ENCODE data around the gene VCL. TPM values are rescaled to one million over a fixed set of nuclear protein-coding genes. Genes with fewer than 3 reads are reported as not detected.

The VCL gene
- total and polyA plus RNA-seq, 9 of the 15 experiments (the other 6 are each of a cell fraction or from before 2014, with no cell fraction given): 29.8 to 186 (median 76.4) TPM

DNA sequence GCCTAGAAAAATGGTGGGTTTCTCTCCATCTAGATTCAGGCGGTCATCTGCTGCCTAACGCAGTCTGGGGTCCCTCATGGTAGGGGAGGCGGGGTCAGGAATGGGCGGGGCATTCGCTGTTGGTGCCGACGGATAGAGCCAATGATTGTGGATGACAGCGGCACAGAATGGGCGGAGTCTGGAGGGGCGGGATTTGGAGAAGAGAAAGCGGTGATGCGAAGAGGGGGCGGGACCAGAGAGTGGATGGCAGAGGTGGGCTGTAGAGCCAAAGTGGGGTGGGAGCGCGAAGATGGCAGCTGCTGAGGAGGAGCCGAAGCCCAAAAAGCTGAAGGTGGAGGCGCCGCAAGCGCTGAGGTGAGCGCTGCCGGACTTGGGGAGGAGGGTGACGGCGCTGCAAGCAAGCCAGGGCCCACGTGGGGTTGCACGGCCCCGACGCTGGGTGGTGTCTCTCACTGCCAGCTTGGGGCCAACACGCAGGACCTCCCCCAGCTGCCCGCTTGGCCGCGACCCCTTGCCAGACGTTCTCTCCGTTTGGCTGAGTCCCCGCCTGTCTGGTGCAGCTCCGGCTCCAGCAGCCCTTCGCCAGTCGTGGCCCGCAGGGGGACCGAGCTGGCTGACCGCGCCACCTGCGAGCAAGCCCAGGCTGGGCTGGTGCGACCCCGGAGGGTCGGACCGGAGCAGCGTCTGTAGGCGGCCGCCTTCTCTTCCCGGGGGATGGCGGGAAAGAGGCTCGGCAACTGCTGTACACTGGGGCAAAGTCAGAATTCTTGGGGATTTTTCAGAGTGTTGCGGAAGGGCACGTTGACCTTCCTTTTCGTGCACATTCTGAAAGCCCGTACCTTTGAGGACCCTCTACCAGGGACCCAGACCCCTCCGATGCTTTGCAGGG lies 153.3 kb downstream of the VCL start, which contains the start of gene ADK:
Gene ADK (plus strand): TSS at position 232 of the 889 bp plus-strand sequence. CDS start 58 bp downstream, at position 290.
- Histone ChIP-seq H3K4me1 (replicated peaks in 1 of 2; ENCODE audit: control insufficient read depth in 2 of 2, insufficient read depth in 2 of 2, low read length in 2 of 2) (peaks cover 5 to 22% of the 10 kb centered on the region in 2 experiments; a peak in 4 of 5 replicates), H3K9me3 (replicated peaks; ENCODE audit: control insufficient read depth, insufficient read depth, low read depth, low read length) (no peaks in the 10 kb centered on the region), H3K9ac (ENCODE audit: insufficient read depth in 1 of 2, low read depth in 2 of 2, low read length in 2 of 2) (peak within 1 kb of the TSS; percentile 85 to 96), H3K27me3 (ENCODE audit: control insufficient read depth in 2 of 2, insufficient read depth in 2 of 2, low read length in 2 of 2) (no peaks in the 10 kb centered on the region), H3K36me3 (ENCODE audit: control insufficient read depth, insufficient read depth, low read length) (peaks cover 18% of the 10 kb centered on the region; the same call in 2 of the 3 replicates), H3K4me3 (peak within 1 kb of the TSS; percentile 93), H2AFZ (ENCODE audit: low read depth, low read length) (peak within 1 kb of the TSS; percentile 90), H3K79me2 (ENCODE audit: control insufficient read depth, insufficient read depth, low read length) (peaks cover 91% of the 10 kb centered on the region), H3K27ac (ENCODE audit: extremely low read depth, low read depth, low read length) (peak within 1 kb of the TSS; percentile 94), H3K4me2 (ENCODE audit: insufficient read depth, low read length) (peak within 1 kb of the TSS; percentile 98), H3K9me1 (ENCODE audit: control insufficient read depth, insufficient read depth, low read length) (no peaks in the 10 kb centered on the region), H4K20me1 (replicated peaks; ENCODE audit: control insufficient read depth, insufficient read depth, low read length) (no peaks in the 10 kb centered on the region; the same call in 1 of the 2 replicates)
- DNase-seq (ENCODE audit: extremely low read depth in 1 of 4, low spot score in 3 of 4): peak; percentile 99 to 100 (median 100)
- POLR2A ChIA-PET: interaction anchor here (0.5 to 2.1 kb wide), 17 partner anchors 8 to 269 kb away, joined by 3 to 10 read pairs (median 3); no protein-coding TSS in a partner anchor
- peak; percentile 93 for ATAC-seq
- FAIRE-seq: peak; percentile 95
- CTCF ChIA-PET (ENCODE audit: low intra/inter-chr PET ratio): interaction anchor here (0.9 to 1.2 kb wide), 3 partner anchors 84 to 93 kb away, joined by 3 to 5 read pairs (median 5); no protein-coding TSS in a partner anchor
- intact Hi-C loops (cut with micrococcal nuclease): loop anchor here (2.0 to 5.0 kb wide), 2 partner anchors 26 to 81 kb away; no protein-coding TSS in a partner anchor
- in situ Hi-C loops (cut with MboI): no loop called here
- TSS peak; percentile 60 for BruUV-seq (replicated peaks)
- under 1% methylated on average over 57 of the region's 57 CpGs for WGBS (ENCODE audit: insufficient coverage, low coverage, missing lambda C conversion rate)
- TF ChIP-seq MCM2 (IDR thresholded peaks at IDR 0.05; ENCODE audit: low read depth) (no peak), NR2C2 (CRISPR knock-in tag; IDR thresholded peaks at IDR 0.05) (no peak), NR2C2 (tag; IDR thresholded peaks at IDR 0.05) (peak; percentile 31; the same call in 1 of the 2 replicates), HNRNPL (IDR thresholded peaks at IDR 0.05; ENCODE audit: low read depth, low read length) (peak; percentile 97), FOXK2 (conservative IDR thresholded peaks at IDR 0.05 in 1 of 2, IDR thresholded peaks at IDR 0.05 in 1 of 2; ENCODE audit: low read depth in 2 of 2) (peak; percentile 15 to 54; a peak in 3 of 4 replicates), CREM (IDR thresholded peaks at IDR 0.05; ENCODE audit: low read depth) (peak; percentile 45; the same call in 1 of the 2 replicates), SIN3B (IDR thresholded peaks at IDR 0.05; ENCODE audit: low read depth) (peak; percentile 51; the same call in 1 of the 2 replicates), EGR1 (conservative IDR thresholded peaks at IDR 0.05) (peak; percentile 65), ATF7 (IDR thresholded peaks at IDR 0.05) (peak; percentile 55), PURB (CRISPR knock-in tag; IDR thresholded peaks at IDR 0.05; ENCODE audit: low read depth) (peak; percentile 29; the same call in 1 of the 2 replicates), MTA1 (IDR thresholded peaks at IDR 0.05; ENCODE audit: borderline replicate concordance) (peak; percentile 22; the same call in 1 of the 2 replicates)
- TF ChIP-seq, protein P1, sequence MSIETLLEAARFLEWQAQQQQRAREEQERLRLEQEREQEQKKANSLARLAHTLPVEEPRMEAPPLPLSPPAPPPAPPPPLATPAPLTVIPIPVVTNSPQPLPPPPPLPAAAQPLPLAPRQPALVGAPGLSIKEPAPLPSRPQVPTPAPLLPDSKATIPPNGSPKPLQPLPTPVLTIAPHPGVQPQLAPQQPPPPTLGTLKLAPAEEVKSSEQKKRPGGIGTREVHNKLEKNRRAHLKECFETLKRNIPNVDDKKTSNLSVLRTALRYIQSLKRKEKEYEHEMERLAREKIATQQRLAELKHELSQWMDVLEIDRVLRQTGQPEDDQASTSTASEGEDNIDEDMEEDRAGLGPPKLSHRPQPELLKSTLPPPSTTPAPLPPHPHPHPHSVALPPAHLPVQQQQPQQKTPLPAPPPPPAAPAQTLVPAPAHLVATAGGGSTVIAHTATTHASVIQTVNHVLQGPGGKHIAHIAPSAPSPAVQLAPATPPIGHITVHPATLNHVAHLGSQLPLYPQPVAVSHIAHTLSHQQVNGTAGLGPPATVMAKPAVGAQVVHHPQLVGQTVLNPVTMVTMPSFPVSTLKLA (conservative IDR thresholded peaks at IDR 0.05): peak; percentile 98 to 99
- TF ChIP-seq, protein P2, sequence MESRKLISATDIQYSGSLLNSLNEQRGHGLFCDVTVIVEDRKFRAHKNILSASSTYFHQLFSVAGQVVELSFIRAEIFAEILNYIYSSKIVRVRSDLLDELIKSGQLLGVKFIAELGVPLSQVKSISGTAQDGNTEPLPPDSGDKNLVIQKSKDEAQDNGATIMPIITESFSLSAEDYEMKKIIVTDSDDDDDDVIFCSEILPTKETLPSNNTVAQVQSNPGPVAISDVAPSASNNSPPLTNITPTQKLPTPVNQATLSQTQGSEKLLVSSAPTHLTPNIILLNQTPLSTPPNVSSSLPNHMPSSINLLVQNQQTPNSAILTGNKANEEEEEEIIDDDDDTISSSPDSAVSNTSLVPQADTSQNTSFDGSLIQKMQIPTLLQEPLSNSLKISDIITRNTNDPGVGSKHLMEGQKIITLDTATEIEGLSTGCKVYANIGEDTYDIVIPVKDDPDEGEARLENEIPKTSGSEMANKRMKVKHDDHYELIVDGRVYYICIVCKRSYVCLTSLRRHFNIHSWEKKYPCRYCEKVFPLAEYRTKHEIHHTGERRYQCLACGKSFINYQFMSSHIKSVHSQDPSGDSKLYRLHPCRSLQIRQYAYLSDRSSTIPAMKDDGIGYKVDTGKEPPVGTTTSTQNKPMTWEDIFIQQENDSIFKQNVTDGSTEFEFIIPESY (CRISPR knock-in tag; IDR thresholded peaks at IDR 0.05): peak; percentile 67
- TF ChIP-seq, protein P3, sequence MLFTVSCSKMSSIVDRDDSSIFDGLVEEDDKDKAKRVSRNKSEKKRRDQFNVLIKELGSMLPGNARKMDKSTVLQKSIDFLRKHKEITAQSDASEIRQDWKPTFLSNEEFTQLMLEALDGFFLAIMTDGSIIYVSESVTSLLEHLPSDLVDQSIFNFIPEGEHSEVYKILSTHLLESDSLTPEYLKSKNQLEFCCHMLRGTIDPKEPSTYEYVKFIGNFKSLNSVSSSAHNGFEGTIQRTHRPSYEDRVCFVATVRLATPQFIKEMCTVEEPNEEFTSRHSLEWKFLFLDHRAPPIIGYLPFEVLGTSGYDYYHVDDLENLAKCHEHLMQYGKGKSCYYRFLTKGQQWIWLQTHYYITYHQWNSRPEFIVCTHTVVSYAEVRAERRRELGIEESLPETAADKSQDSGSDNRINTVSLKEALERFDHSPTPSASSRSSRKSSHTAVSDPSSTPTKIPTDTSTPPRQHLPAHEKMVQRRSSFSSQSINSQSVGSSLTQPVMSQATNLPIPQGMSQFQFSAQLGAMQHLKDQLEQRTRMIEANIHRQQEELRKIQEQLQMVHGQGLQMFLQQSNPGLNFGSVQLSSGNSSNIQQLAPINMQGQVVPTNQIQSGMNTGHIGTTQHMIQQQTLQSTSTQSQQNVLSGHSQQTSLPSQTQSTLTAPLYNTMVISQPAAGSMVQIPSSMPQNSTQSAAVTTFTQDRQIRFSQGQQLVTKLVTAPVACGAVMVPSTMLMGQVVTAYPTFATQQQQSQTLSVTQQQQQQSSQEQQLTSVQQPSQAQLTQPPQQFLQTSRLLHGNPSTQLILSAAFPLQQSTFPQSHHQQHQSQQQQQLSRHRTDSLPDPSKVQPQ (CRISPR knock-in tag; IDR thresholded peaks at IDR 0.05; ENCODE audit: borderline replicate concordance): no peak

Measured in K562 (cell line).